Fibroblast of pulmonary artery (primary cell): ENCODE data around the gene NCOR2.

ENCODE experiments used
- DNase-seq: peaks from one replicate; pipeline ENCODE4 v3.0.0-alpha.2; 2010; ENCODE audit warnings: low read depth
- H3K4me3 ChIP-seq: replicated peaks from 2 replicates; pipeline ENCODE4 v1.5.1; 2011; ENCODE audit warnings: low read depth, mild to moderate bottlenecking, control low read depth, low read length, moderate library complexity
- TF ChIP-seq, protein P1 (sequence below): IDR thresholded peaks from 2 replicates; pipeline ENCODE4 v1.5.1; 2011; ENCODE audit warnings: mild to moderate bottlenecking, control low read depth, low read length, inconsistent platforms; ENCODE audit errors: missing control alignments

NCOR2 gene

GRCh38 chr12:124559182-124560017, 8.0 kb downstream of the NCOR2 start:
- no peak overlapping the region for H3K4me3 ChIP-seq
- TF ChIP-seq, protein P1, sequence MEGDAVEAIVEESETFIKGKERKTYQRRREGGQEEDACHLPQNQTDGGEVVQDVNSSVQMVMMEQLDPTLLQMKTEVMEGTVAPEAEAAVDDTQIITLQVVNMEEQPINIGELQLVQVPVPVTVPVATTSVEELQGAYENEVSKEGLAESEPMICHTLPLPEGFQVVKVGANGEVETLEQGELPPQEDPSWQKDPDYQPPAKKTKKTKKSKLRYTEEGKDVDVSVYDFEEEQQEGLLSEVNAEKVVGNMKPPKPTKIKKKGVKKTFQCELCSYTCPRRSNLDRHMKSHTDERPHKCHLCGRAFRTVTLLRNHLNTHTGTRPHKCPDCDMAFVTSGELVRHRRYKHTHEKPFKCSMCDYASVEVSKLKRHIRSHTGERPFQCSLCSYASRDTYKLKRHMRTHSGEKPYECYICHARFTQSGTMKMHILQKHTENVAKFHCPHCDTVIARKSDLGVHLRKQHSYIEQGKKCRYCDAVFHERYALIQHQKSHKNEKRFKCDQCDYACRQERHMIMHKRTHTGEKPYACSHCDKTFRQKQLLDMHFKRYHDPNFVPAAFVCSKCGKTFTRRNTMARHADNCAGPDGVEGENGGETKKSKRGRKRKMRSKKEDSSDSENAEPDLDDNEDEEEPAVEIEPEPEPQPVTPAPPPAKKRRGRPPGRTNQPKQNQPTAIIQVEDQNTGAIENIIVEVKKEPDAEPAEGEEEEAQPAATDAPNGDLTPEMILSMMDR: no peak
- DNase-seq: no peak

- TF ChIP-seq, protein P1: no peak
- no peak overlapping the region for H3K4me3 ChIP-seq
- DNase-seq: no peak
These were observed 9.1 kb downstream of the NCOR2 start for GRCh38 chr12:124558313-124558712.

DNA sequence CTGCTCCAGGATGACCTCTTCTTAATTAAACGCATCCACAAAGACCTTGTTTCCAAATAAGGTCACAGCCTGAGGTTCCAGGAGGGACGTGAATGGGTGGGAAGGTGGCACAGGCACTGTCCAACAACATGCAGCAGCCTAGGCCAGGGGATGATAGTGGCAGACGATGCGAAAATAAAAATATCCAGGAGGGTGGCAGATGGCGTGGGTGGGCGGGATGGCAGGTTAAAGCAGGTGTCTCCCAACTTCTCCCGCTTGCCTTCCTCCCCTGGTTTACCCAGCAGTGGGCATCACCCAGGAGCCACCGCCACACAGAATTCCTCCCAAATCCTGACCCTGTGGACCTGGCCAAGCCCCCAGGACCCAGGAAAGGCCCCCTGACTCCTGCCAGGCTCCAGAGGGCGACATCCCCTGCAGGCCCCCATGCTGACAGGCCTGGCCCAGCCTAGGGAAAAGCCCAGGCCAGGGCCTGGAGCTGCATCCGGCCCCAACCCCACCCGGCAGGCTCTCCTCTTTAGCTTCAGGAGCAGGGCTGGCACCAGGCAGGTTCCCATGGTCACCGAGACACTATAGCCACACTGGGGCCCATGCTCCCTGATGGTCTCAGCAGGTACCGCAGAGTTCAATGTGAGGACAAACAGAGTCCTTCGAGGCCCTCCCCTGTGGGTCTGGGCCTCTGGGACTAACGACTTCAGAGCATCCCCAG, 9.7 kb downstream of the NCOR2 start:
- no peak for DNase-seq
- TF ChIP-seq, protein P1: no peak
- H3K4me3 ChIP-seq: no peak overlapping the region

- DNase-seq: no peak
- no peak overlapping the region for H3K4me3 ChIP-seq
- TF ChIP-seq, protein P1: no peak
These were observed 10.4 kb downstream of the NCOR2 start for GRCh38 chr12:124556896-124557501.

DNA sequence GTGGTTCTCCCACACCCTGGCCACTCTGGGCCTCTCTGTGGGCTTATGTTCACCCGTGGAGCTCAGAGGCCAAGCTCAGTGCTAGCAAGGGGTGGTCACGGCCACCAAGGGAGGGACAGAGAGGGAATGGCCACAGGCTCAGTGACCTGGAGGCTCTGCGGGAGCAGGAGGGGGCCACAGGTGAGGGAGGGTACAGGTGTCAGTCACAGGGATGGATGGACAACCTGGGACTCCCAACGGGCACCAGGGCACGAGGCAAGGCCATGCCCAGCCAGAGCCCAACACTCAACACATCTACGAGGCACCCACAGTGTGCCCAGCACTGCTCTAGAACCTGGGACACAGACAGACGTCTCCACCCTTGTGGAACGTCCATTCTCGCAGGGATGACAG, 11.3 kb downstream of the NCOR2 start:
- no peak overlapping the region for H3K4me3 ChIP-seq
- TF ChIP-seq, protein P1: no peak
- DNase-seq: no peak

- TF ChIP-seq, protein P1: no peak
- no peak for DNase-seq
- no peak overlapping the region for H3K4me3 ChIP-seq
These were observed 12.0 kb downstream of the NCOR2 start for GRCh38 chr12:124555168-124556073.
